HepG2 (cell line): Measurements from ENCODE around the gene HHIPL1. TPM values are rescaled to one million over a fixed set of nuclear protein-coding genes. Genes with fewer than 3 reads are reported as not detected.

Source experiments
- ADNP ChIP-seq: sonication (generic); formaldehyde crosslinking; IDR thresholded peaks from 2 replicates; pipeline ENCODE4 v1.4.0; 2020; ENCODE audit warnings: missing genetic modification reagents
- ETV6 ChIP-seq: sonication (generic); formaldehyde crosslinking; conservative IDR thresholded peaks from 2 replicates; pipeline ENCODE4 v1.4.0; 2020; ENCODE audit warnings: missing genetic modification reagents
- FOSL1 ChIP-seq: sonication (generic); formaldehyde crosslinking; IDR thresholded peaks from 2 replicates; pipeline ENCODE4 v1.9.0; 2021; ENCODE audit warnings: missing genetic modification reagents, borderline replicate concordance
- HDAC1 ChIP-seq: sonication (generic); formaldehyde crosslinking; IDR thresholded peaks from 2 replicates; pipeline ENCODE4 v1.5.1; 2020; ENCODE audit warnings: mild to moderate bottlenecking, missing genetic modification reagents
- HIVEP1 ChIP-seq: sonication (generic); formaldehyde crosslinking; IDR thresholded peaks from 2 replicates; pipeline ENCODE4 v1.4.0; 2020; ENCODE audit warnings: mild to moderate bottlenecking, missing genetic modification reagents
- KLF16 ChIP-seq, 2 experiments: sonication (generic) in 1 of 2; formaldehyde crosslinking in 1 of 2; IDR thresholded peaks; 2 replicates each; pipeline versions ENCODE4 v1.6.1 to v1.8.0; 2016 to 2023; ENCODE audit warnings: missing genetic modification reagents in 2 of 2, missing compliant biosample characterization in 1 of 2
- MIER3 ChIP-seq: IDR thresholded peaks from 2 replicates; pipeline ENCODE4 v1.6.1; 2016; ENCODE audit warnings: missing compliant biosample characterization, borderline replicate concordance
- MZF1 ChIP-seq: sonication (generic); formaldehyde crosslinking; IDR thresholded peaks from 2 replicates; pipeline ENCODE4 v1.8.1; 2023; ENCODE audit warnings: mild to moderate bottlenecking, missing genetic modification reagents, borderline replicate concordance
- PAF1 ChIP-seq: IDR thresholded peaks from 2 replicates; pipeline ENCODE4 v1.6.1; 2016; ENCODE audit warnings: missing genetic modification reagents, missing compliant biosample characterization
- SNAI1 ChIP-seq: sonication (generic); formaldehyde crosslinking; IDR thresholded peaks from 2 replicates; pipeline ENCODE4 v1.5.0; 2020; ENCODE audit warnings: mild to moderate bottlenecking, missing genetic modification reagents, borderline replicate concordance
- SOX13 ChIP-seq, 3 experiments: fragments of 450-650 bp in 1 of 3; sonication (generic) in 1 of 3; formaldehyde crosslinking in 1 of 3; IDR thresholded peaks in 2 of 3; conservative IDR thresholded peaks in 1 of 3; 2 replicates each; pipeline versions ENCODE4 v1.5.0 to v1.6.1; 2016 to 2020; ENCODE audit warnings: antibody characterized with exemption in 1 of 3, mild to moderate bottlenecking in 1 of 3, missing compliant biosample characterization in 1 of 3, missing genetic modification reagents in 1 of 3, moderate library complexity in 1 of 3
- SRY ChIP-seq: sonication (generic); formaldehyde crosslinking; IDR thresholded peaks from 2 replicates; pipeline ENCODE4 v1.8.0; 2022; ENCODE audit warnings: mild to moderate bottlenecking, missing genetic modification reagents
- STAT5B ChIP-seq: sonication (generic); formaldehyde crosslinking; IDR thresholded peaks from 2 replicates; pipeline ENCODE4 v1.4.0; 2020; ENCODE audit warnings: missing genetic modification reagents
- TFE3 ChIP-seq: IDR thresholded peaks from 2 replicates; pipeline ENCODE4 v1.6.1; 2016
- ZBTB1 ChIP-seq: sonication (generic); formaldehyde crosslinking; IDR thresholded peaks from 2 replicates; pipeline ENCODE4 v1.4.0; 2020; ENCODE audit warnings: missing genetic modification reagents, borderline replicate concordance
- ZFY ChIP-seq: sonication (generic); formaldehyde crosslinking; IDR thresholded peaks from 2 replicates; pipeline ENCODE4 v1.4.0; 2020; ENCODE audit warnings: missing genetic modification reagents
- ZNF142 ChIP-seq: sonication (generic); formaldehyde crosslinking; IDR thresholded peaks from 2 replicates; pipeline ENCODE4 v1.4.0; 2020; ENCODE audit warnings: missing genetic modification reagents
- ZNF292 ChIP-seq: sonication (generic); formaldehyde crosslinking; IDR thresholded peaks from 2 replicates; pipeline ENCODE4 v1.8.1; 2022; ENCODE audit warnings: mild to moderate bottlenecking, low read depth, missing genetic modification reagents, borderline replicate concordance
- ZNF296 ChIP-seq: sonication (generic); formaldehyde crosslinking; conservative IDR thresholded peaks from 2 replicates; pipeline ENCODE4 v1.5.0; 2020; ENCODE audit warnings: mild to moderate bottlenecking, missing genetic modification reagents
- ZNF678 ChIP-seq: sonication (generic); formaldehyde crosslinking; IDR thresholded peaks from 2 replicates; pipeline ENCODE4 v1.4.0; 2020; ENCODE audit warnings: mild to moderate bottlenecking, missing genetic modification reagents
- polyA plus RNA-seq, 8 experiments: library from polyadenylated mRNA; depleted of rRNA in 3 of 8; stranded (reverse) in 7 of 8; unstranded in 1 of 8; fragments of >200 nt; fragmentation: Illumina TruSeq in 4 of 8; extraction: Trizol in 4 of 8; gene quantifications; 2 replicates each; pipeline versions ENCODE4 v1.2.1 to v1.2.3, GENCODE V29; 2011 to 2016; ENCODE audit warnings: low read depth in 4 of 8, missing spikeins in 1 of 8, mixed read lengths in 1 of 8; ENCODE audit not compliant: insufficient read depth in 1 of 8
- total RNA-seq, 5 experiments: library from RNA; depleted of rRNA; stranded (reverse); fragments of >200 nt; fragmentation: Illumina TruSeq; extraction: Trizol; gene quantifications; 2 replicates each; pipeline ENCODE4 v1.2.3, GENCODE V29; 2016; ENCODE audit warnings: low read depth in 1 of 5

HHIPL1 gene
- total and polyA plus RNA-seq, 2 of the 13 experiments (the other 11 are each of a cell fraction or from before 2014, with no cell fraction given), result not detected

DNA sequence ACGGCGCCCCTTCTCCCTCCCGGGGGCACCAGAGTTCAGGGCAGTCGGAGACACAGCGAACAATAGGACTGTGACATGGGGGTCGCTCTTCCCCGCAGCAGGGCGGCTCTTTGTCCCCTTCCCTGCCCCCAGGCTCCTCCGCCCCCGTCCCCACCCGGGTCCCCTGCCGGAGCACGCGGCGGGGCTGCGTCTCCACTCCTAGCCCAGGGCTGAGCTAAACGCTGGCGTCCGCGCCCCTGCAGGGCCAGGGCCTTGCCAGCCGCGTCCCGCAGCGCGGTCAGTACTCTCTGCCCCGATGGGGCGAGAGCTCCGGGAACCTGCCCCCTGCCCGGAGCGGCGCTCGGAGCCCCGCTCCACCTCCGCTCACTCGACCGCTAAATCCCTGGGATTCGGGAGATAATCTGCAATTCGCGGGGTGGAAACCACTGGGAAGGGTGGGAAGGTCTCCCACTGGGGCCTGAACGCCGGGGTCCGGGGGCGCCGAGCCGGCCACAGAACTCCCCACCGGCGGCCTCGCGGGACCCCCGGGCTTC lies 40.1 kb upstream of the HHIPL1 start (continued):
- peak; percentile 31; the same call in 1 of the 2 replicates for TF ChIP-seq HDAC1 (CRISPR knock-in tag)
- TF ChIP-seq ZNF678, result no peak
- no peak for TF ChIP-seq ZBTB1 (CRISPR knock-in tag)
- TF ChIP-seq ETV6, result no peak
- no peak for TF ChIP-seq FOSL1 (CRISPR knock-in tag)
- no peak for TF ChIP-seq KLF16 (CRISPR knock-in tag; IDR thresholded peaks at IDR 0.05)
- no peak for TF ChIP-seq ADNP (CRISPR knock-in tag)
- no peak for TF ChIP-seq MIER3 (CRISPR knock-in tag)
- no peak for TF ChIP-seq SRY (CRISPR knock-in tag)
- TF ChIP-seq TFE3 (CRISPR knock-in tag), result no peak
- no peak for TF ChIP-seq ZNF296 (CRISPR knock-in tag)
- no peak for TF ChIP-seq ZNF142
- no peak for TF ChIP-seq MZF1 (CRISPR knock-in tag)
- no peak for TF ChIP-seq STAT5B (CRISPR knock-in tag)
- no peak for TF ChIP-seq PAF1 (CRISPR knock-in tag)
- no peak for TF ChIP-seq ZNF292 (CRISPR knock-in tag)
- TF ChIP-seq SOX13 (IDR thresholded peaks at IDR 0.05), result no peak
- TF ChIP-seq SOX13 (CRISPR knock-in tag; conservative IDR thresholded peaks at IDR 0.05 in 1 of 2, IDR thresholded peaks at IDR 0.05 in 1 of 2), result no peak
- peak; percentile 42; the same call in 1 of the 2 replicates for TF ChIP-seq ZFY (CRISPR knock-in tag)
- peak; percentile 26; the same call in 1 of the 2 replicates for TF ChIP-seq HIVEP1 (CRISPR knock-in tag)
- 0 out of 2 replicates have a peak, but pooled peaks have one; percentile 27 for TF ChIP-seq SNAI1
